SK-N-MC (cell line): ENCODE results near the gene POLR1F.

Experiments used
- EZH2 ChIP-seq: fragments of 200-600 bp; sonication (generic); IDR thresholded peaks from one replicate; pipeline ENCODE4 v1.6.1; 2017; ENCODE audit warnings: antibody characterized with exemption
- POLR2AphosphoS5 ChIP-seq: IDR thresholded peaks from 2 replicates; pipeline ENCODE4 v1.6.1; 2012; ENCODE audit warnings: mild to moderate bottlenecking, low read depth, low read length, borderline replicate concordance

GRCh38 chr7:19749658-19750057 lies 40.8 kb upstream of the POLR1F start:
- TF ChIP-seq EZH2 (no peak), POLR2AphosphoS5 (no peak)
